GM18909 (cell line): ENCODE results near the gene PIBF1.
A peak's percentile ranks its signal among the peaks of the same experiment; 100 is the strongest.
"Not testable (repeated sequence)": the region's sequence is repeated elsewhere in the genome, so short reads cannot be mapped to it uniquely, and the experiment has no call there.

ENCODE experiments used
- ATAC-seq: cut with Tn5 transposase; IDR thresholded peaks from one replicate; pipeline ENCODE4 v1.9.1; 2021; ENCODE audit warnings: mild to moderate bottlenecking; ENCODE audit not compliant: unreplicated experiment, poor library complexity

PIBF1 gene, protein sequence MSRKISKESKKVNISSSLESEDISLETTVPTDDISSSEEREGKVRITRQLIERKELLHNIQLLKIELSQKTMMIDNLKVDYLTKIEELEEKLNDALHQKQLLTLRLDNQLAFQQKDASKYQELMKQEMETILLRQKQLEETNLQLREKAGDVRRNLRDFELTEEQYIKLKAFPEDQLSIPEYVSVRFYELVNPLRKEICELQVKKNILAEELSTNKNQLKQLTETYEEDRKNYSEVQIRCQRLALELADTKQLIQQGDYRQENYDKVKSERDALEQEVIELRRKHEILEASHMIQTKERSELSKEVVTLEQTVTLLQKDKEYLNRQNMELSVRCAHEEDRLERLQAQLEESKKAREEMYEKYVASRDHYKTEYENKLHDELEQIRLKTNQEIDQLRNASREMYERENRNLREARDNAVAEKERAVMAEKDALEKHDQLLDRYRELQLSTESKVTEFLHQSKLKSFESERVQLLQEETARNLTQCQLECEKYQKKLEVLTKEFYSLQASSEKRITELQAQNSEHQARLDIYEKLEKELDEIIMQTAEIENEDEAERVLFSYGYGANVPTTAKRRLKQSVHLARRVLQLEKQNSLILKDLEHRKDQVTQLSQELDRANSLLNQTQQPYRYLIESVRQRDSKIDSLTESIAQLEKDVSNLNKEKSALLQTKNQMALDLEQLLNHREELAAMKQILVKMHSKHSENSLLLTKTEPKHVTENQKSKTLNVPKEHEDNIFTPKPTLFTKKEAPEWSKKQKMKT

GRCh38 chr13:72781451-72782439 is at the start of gene PIBF1, which contains the start of gene DIS3:
Gene PIBF1, plus strand, starts transcription at chr13:72782133. Its CDS starts 1,337 bp downstream, at chr13:72783470.
Gene DIS3, minus strand, starts transcription at chr13:72781900. Its CDS starts 68 bp downstream, at chr13:72781832.
- peak; percentile 98 for ATAC-seq

GRCh38 chr13:72737033-72737432 is 44.9 kb upstream of the PIBF1 start:
- no peak for ATAC-seq

GRCh38 chr13:72740015-72740414 is 41.9 kb upstream of the PIBF1 start:
- no peak for ATAC-seq

- ATAC-seq = no peak
Measured at GRCh38 chr13:72745260-72745659, 36.7 kb upstream of the PIBF1 start.

DNA sequence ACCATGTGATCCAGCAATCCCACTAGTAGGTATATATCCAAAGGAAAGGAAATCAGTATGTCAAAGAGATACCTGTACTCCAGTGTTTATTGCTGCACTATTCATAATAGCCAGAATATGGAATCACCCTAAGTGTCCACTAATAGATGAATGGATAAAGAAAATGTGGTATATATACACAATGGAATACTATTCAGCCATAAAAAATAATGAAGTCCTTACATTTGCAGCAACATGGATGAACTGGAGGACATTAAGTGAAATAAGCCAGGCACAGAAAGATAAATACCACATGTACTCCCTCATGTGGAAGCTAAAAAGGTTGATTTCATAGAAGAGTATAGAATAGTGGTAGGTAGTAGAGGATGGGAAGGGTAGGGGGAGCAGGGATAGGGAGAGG is 30.7 kb upstream of the PIBF1 start:
- ATAC-seq = no peak

DNA sequence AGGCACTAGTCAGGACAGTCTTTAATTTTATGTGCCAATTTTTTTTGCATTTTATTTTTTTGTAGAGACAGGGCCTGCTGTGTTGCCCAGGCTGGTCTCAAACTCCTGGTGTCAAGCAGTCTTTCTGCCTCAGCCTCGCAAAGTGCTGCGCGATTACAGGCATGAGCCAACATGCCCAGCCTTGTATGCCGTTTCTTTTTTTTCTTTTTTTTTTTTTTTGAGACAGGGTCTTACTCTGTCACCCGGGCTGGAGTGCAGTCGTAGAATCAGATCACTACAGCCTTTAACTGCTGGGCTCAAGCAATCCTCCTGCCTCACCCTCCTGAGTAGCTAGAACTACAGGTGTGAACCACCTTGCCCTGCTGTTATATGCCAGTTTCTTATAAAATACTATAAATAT is 27.8 kb upstream of the PIBF1 start:
- no peak for ATAC-seq

DNA sequence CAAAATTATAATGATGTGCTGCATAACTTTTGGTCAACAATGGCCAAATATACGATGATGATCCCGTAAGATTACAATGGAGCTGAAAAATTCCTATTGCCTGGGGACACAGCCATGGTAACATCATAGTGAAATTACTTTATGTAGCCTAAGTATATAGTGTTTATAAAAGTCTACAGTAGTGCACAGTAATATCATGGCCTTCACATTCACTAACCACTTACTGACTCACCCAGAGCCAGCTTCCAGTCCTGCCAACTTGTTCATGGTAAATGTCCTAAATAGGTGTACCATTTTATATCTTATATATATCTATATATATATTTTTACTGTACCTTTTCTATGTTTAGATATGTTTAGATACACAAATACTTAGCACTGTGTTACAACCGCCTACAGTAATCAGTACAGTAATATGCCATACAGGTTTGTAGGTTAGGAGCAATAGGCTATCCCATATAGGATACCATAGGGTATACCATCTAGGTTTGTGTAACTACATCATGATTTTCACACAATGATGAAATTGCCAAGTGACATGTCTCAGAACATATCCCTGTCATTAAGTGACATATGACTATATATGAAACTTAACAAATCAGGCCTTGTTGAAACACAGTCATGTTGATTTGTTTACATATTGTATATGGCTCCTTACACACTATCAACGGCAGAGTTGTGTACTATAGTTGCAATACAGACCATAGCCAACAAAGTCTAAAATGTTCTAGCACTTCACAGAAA is 24.0 kb upstream of the PIBF1 start:
- ATAC-seq = no peak

GRCh38 chr13:72760189-72760588 is 21.7 kb upstream of the PIBF1 start:
- no peak for ATAC-seq

GRCh38 chr13:72763411-72763810 is 18.5 kb upstream of the PIBF1 start:
- ATAC-seq = no peak

DNA sequence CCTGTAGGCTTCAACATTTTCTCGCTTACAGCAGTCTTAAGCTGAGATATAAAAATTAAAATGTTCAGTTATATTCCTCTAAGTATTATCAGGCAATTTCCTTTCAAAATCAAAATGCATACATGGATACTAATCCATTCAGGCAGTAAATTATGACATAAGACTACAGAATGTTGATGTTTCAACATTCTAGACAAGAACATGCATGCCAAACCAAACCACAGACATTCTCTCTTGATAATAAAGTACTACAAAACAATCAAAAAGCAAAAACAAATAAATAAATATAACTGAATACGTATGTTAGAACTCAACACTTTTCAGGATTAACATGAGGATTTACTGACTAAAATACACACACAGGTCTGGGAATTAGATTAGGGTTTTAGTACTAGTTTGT is 7.9 kb upstream of the PIBF1 start:
- no peak for ATAC-seq

DNA sequence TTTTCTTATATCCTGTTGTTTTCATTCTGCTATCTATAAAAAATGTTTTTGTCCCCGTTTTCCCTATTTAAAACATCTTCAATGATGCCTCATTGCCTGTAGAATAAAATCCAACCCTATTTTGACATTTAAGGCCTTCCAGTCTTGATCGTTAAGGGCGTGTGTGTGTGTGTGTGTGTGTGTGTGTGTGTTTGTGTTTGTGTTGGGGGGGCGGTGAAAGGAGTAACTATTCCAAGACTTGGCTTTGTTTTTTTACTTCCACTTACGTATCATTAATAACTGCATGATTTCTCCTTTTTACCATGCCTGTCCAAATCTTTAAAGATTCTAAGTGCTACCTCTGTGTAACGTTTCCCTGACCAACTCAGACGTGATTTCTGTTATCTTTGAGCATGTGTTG is 784 bp downstream of the PIBF1 start:
- no peak for ATAC-seq

GRCh38 chr13:72784679-72785078 is 2.7 kb downstream of the PIBF1 start:
- not testable (repeated sequence) for ATAC-seq

DNA sequence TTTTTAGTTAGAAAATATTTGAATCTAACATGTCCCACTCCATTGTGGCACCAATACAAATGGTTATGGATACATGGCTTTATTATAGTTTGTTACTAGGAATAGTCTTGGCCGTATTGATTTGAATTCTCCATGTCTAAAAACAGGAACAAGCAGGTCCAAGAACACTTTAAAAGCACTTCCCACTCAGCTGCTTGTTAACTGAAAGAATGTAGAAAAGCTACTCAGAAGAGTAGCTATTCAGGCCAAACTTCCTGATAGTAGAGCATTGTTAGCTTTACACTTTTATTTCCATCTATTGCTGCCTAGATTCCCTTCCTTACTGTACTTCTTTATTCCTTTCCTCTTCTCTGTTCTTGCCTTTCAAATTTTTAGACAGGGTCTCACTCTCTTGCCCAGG is 6.9 kb downstream of the PIBF1 start:
- no peak for ATAC-seq

- no peak for ATAC-seq
Measured at GRCh38 chr13:72792640-72793039, 10.7 kb downstream of the PIBF1 start.

- ATAC-seq = no peak
Measured at GRCh38 chr13:72798817-72799216, 16.9 kb downstream of the PIBF1 start.

DNA sequence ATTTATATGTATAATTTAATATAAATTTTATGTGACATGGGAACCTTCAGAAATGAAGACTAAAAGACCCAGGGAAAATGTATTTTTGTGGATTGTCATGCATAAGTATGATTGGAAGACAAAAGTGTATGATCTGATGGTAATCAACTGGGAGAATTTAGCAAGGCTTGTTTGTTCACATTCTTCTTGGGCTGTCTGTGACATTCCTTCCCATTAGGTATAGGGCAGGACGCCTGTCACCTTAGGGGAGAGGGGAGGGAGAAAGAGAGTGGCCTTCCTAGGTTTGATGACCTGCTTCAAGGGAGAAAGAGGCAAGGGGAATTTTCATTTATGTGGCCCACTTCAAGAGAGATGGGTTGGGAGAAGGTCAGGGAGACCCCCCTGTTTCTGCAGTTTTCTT is 22.4 kb downstream of the PIBF1 start:
- ATAC-seq = no peak

DNA sequence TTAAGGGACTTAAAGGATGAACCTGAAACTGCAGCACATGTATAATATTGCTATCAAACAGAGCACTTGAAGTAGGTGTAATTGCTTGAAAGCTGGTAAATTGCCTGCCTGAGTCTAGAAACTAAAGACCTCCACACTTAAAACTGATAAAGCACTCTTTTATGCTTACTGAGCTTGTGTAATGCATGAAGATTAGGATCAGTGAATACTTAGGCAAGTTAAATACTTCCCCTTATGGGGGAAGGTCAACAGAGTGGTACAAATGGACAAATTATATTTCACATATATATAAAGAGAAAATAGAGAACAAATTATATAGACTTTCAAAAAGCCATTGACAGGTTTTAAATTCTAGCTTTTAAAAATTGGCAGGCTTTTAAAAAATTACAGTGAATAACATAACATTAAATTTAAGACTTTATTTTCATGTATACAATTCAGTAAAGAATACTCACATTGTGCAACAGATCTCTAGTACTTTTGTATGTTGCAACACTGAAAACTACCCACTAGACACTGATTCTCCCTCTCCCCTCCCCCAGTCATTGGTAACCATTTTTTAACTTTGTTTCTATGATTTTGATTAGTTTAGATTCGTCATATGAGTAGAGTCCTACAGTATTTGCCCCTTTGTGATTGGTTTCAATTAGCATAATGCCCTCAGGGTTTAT is 23.9 kb downstream of the PIBF1 start:
- ATAC-seq = no peak

DNA sequence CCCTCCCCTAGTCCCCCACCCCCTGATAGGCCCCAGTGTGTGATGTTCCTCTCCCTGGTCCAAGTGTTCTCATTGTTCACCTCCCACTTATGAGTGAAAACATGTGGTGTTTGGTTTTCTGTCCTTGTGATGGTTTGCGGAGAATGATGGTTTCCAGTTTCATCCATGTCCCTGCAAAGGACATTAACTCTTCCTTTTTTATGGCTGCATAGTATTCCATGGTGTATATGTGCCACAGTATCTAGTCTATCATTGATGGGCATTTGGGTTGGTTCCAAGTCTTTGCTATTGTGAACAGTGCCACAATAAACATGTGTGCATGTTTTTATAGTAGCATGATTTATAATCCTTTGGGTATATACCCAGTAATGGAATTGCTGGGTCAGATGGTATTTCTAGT is 24.6 kb downstream of the PIBF1 start:
- ATAC-seq = not testable (repeated sequence)

GRCh38 chr13:72808917-72809500 is 27.1 kb downstream of the PIBF1 start:
- ATAC-seq = no peak
